ENCODE data around the gene NSF. TPM values are rescaled to one million over a fixed set of nuclear protein-coding genes. Genes with fewer than 3 reads are reported as not detected.

NSF gene
- total and polyA plus RNA-seq, 10 of the 15 experiments (the other 5 are each of a cell fraction or from before 2014, with no cell fraction given) = 6.8 to 25.6 (median 16.8) TPM

- no peak for TF ChIP-seq CTCF (IDR thresholded peaks at IDR 0.05 in 2 of 3, conservative IDR thresholded peaks at IDR 0.05 in 1 of 3; ENCODE audit: control insufficient read depth in 2 of 3, extremely low read depth in 1 of 3, insufficient read depth in 1 of 3, low read depth in 3 of 3, low read length in 3 of 3)
- no peak for TF ChIP-seq RFX5 (IDR thresholded peaks at IDR 0.05; ENCODE audit: low read depth, low read length)
- no peak for TF ChIP-seq RBBP5 (conservative IDR thresholded peaks at IDR 0.05)
- TF ChIP-seq BMI1 (IDR thresholded peaks at IDR 0.05; ENCODE audit: borderline replicate concordance) = no peak
- Histone ChIP-seq H3K4me1 (ENCODE audit: control insufficient read depth, insufficient read depth, low read length) (no peaks in the 10 kb centered on the region), H3K36me3 (ENCODE audit: control insufficient read depth in 2 of 2, insufficient read depth in 2 of 2, low read length in 1 of 2) (no peaks in the 10 kb centered on the region), H3K4me2 (ENCODE audit: control insufficient read depth, insufficient read depth) (no peak overlapping the region), H3K9me3 (replicated peaks; ENCODE audit: control insufficient read depth, insufficient read depth, low read length) (no peaks in the 10 kb centered on the region), H2AFZ (ENCODE audit: control insufficient read depth, low read depth, low read length) (no peak overlapping the region), H3K79me2 (ENCODE audit: control insufficient read depth, insufficient read depth, low read length) (no peaks in the 10 kb centered on the region), H3K4me3 (no peak overlapping the region), H3K27me3 (replicated peaks in 1 of 2; ENCODE audit: control insufficient read depth in 2 of 2, insufficient read depth in 2 of 2, low read length in 1 of 2) (peaks cover 0 to 3% of the 10 kb centered on the region in 2 experiments; a peak in 3 of 4 replicates), H4K20me1 (ENCODE audit: control insufficient read depth, insufficient read depth) (no peaks in the 10 kb centered on the region), H3K9ac (ENCODE audit: control insufficient read depth, insufficient read depth, low read length) (no peak overlapping the region), H3K27ac (ENCODE audit: control insufficient read depth, insufficient read depth) (no peak overlapping the region)
- ChIA-PET SMC1A (ENCODE audit: uncharacterized antibody, unreplicated experiment) (no interaction called here), RAD21 (ENCODE audit: unreplicated experiment) (no interaction called here), POLR2A (no interaction called here), CTCF (interaction anchor here (1.0 kb wide), 1 partner anchor 25 kb away, joined by 4 read pairs; no protein-coding TSS in a partner anchor)
- ATAC-seq (no peak), FAIRE-seq (no peak), DNase-seq (ENCODE audit: low read depth, low spot score) (no peak)
- intact Hi-C loops (cut with micrococcal nuclease; ENCODE audit: unreplicated experiment) = no loop called here
- no TSS peak for BruUV-seq (replicated peaks)
- in situ Hi-C loops (cut with MboI) = loop anchor here (10.0 kb wide), 2 partner anchors 59 to 99 kb away; partner anchors contain the start of gene WNT9B
- 31% methylated on average over 15 of the region's 15 CpGs for WGBS (ENCODE audit: insufficient coverage, insufficient replicate concordance, low lambda C conversion rate, missing lambda C conversion rate)
Observed at GRCh38 chr17:46795379-46795952, 205.0 kb downstream of the NSF start.

- intact Hi-C loops (cut with micrococcal nuclease; ENCODE audit: unreplicated experiment) (no loop called here), in situ Hi-C loops (cut with MboI) (loop anchor here (10.0 kb wide), 2 partner anchors 59 to 99 kb away; partner anchors contain the start of gene WNT9B)
- ATAC-seq (no peak), FAIRE-seq (no peak), DNase-seq (ENCODE audit: low read depth, low spot score) (no peak)
- no TSS peak for BruUV-seq (replicated peaks)
- WGBS (ENCODE audit: insufficient coverage, insufficient replicate concordance, low lambda C conversion rate, missing lambda C conversion rate) = 38% methylated on average over 3 of the region's 3 CpGs
- Histone ChIP-seq H4K20me1 (ENCODE audit: control insufficient read depth, insufficient read depth) (no peaks in the 10 kb centered on the region), H3K27ac (ENCODE audit: control insufficient read depth, insufficient read depth) (no peak overlapping the region), H3K79me2 (ENCODE audit: control insufficient read depth, insufficient read depth, low read length) (no peaks in the 10 kb centered on the region), H3K4me3 (no peak overlapping the region), H3K4me2 (ENCODE audit: control insufficient read depth, insufficient read depth) (no peak overlapping the region), H3K9ac (ENCODE audit: control insufficient read depth, insufficient read depth, low read length) (no peak overlapping the region), H2AFZ (ENCODE audit: control insufficient read depth, low read depth, low read length) (no peak overlapping the region), H3K27me3 (replicated peaks in 1 of 2; ENCODE audit: control insufficient read depth in 2 of 2, insufficient read depth in 2 of 2, low read length in 1 of 2) (peaks cover 0 to 3% of the 10 kb centered on the region in 2 experiments; a peak in 3 of 4 replicates), H3K36me3 (ENCODE audit: control insufficient read depth in 2 of 2, insufficient read depth in 2 of 2, low read length in 1 of 2) (no peaks in the 10 kb centered on the region), H3K9me3 (replicated peaks; ENCODE audit: control insufficient read depth, insufficient read depth, low read length) (no peaks in the 10 kb centered on the region), H3K4me1 (ENCODE audit: control insufficient read depth, insufficient read depth, low read length) (no peaks in the 10 kb centered on the region)
- ChIA-PET SMC1A (ENCODE audit: uncharacterized antibody, unreplicated experiment) (no interaction called here), POLR2A (no interaction called here), CTCF (no interaction called here), RAD21 (ENCODE audit: unreplicated experiment) (no interaction called here)
- TF ChIP-seq ATF2 (IDR thresholded peaks at IDR 0.05; ENCODE audit: low read length) (no peak), ZNF274 (IDR thresholded peaks at IDR 0.05; ENCODE audit: insufficient read depth, insufficient read length) (no peak), NBN (IDR thresholded peaks at IDR 0.05) (no peak), BHLHE40 (IDR thresholded peaks at IDR 0.05; ENCODE audit: borderline replicate concordance in 1 of 2, low read depth in 2 of 2, low read length in 1 of 2) (no peak), TAF1 (IDR thresholded peaks at IDR 0.05; ENCODE audit: borderline replicate concordance, low read depth, low read length) (no peak), SMAD1 (IDR thresholded peaks at IDR 0.05; ENCODE audit: low read depth, partially characterized antibody) (no peak), MAX (IDR thresholded peaks at IDR 0.05; ENCODE audit: low read depth, low read length) (no peak), MTA3 (IDR thresholded peaks at IDR 0.05; ENCODE audit: borderline replicate concordance, low read length) (no peak), KDM1A (IDR thresholded peaks at IDR 0.05; ENCODE audit: borderline replicate concordance) (no peak), NR2F1 (conservative IDR thresholded peaks at IDR 0.05) (no peak)
Observed at GRCh38 chr17:46796084-46796483, 205.6 kb downstream of the NSF start.

All from GM12878 (cell line).